ENCODE data around the gene EMB. TPM values are rescaled to one million over a fixed set of nuclear protein-coding genes. Genes with fewer than 3 reads are reported as not detected.

The EMB gene
- total and polyA plus RNA-seq, 2 of the 8 experiments (the other 6 are each of a cell fraction or from before 2014, with no cell fraction given) = 29.3 to 48.4 TPM

- H2BK15ac ChIP-seq (ENCODE audit: low read length) = no peak overlapping the region
- H3K4me1 ChIP-seq (replicated peaks in 1 of 4; ENCODE audit: control insufficient read depth in 3 of 4, insufficient read depth in 4 of 4, low read length in 3 of 4) = no peaks in the 10 kb centered on the region
- no peak overlapping the region for H2BK20ac ChIP-seq (ENCODE audit: low read length)
- WGBS, 2 experiments (ENCODE audit: extremely low coverage in 1 of 2, insufficient coverage in 1 of 2, insufficient read length in 1 of 2, insufficient replicate concordance in 2 of 2, low coverage in 1 of 2, low lambda C conversion rate in 2 of 2, missing lambda C conversion rate in 1 of 2) = 100% methylated on average over 1 of the region's 1 CpG; no CpG with 5 or more reads in 1 of the 2 experiments
- no peaks in the 10 kb centered on the region for H3K36me3 ChIP-seq (ENCODE audit: control insufficient read depth in 2 of 4, insufficient read depth in 4 of 4, low read length in 3 of 4)
- no peaks in the 10 kb centered on the region for H3K27me3 ChIP-seq (replicated peaks in 1 of 4; ENCODE audit: control insufficient read depth in 3 of 4, extremely low read depth in 1 of 4, insufficient read depth in 3 of 4, low read length in 3 of 4)
- no peak overlapping the region for H3K27ac ChIP-seq (ENCODE audit: low read depth, low read length)
- H3K23ac ChIP-seq (ENCODE audit: insufficient read length) = no peak overlapping the region
- H3K4me2 ChIP-seq (ENCODE audit: insufficient read depth in 1 of 2, low read depth in 2 of 2, low read length in 2 of 2) = no peak overlapping the region
- no peak for DNase-seq (ENCODE audit: low read depth in 1 of 2, low spot score in 2 of 2)
- H3K56ac ChIP-seq (replicated peaks; ENCODE audit: insufficient read length, low read depth, low read length) = no peak overlapping the region
- no peak overlapping the region for H3K14ac ChIP-seq (ENCODE audit: insufficient read length)
- H2BK12ac ChIP-seq (ENCODE audit: low read depth, low read length) = no peak overlapping the region
- TF ChIP-seq PHF8 (conservative IDR thresholded peaks at IDR 0.05; ENCODE audit: low read depth, low read length) (no peak), SP2 (IDR thresholded peaks at IDR 0.05; ENCODE audit: low read length) (no peak), CREB1 (IDR thresholded peaks at IDR 0.05) (no peak), EP300 (IDR thresholded peaks at IDR 0.05; ENCODE audit: borderline replicate concordance in 1 of 2, low read depth in 2 of 2, low read length in 2 of 2) (no peak), NANOG (IDR thresholded peaks at IDR 0.05; ENCODE audit: insufficient read depth, low read depth, low read length, poor library complexity, severe bottlenecking) (no peak), JUN (IDR thresholded peaks at IDR 0.05; ENCODE audit: low read depth, low read length) (no peak), RFX5 (IDR thresholded peaks at IDR 0.05; ENCODE audit: borderline replicate concordance, low read depth, low read length) (no peak), SUZ12 (IDR thresholded peaks at IDR 0.05; ENCODE audit: low read length) (no peak)
- no peak overlapping the region for H3K4ac ChIP-seq (replicated peaks; ENCODE audit: insufficient read length, low read depth, low read length)
- H3K18ac ChIP-seq (ENCODE audit: extremely low read depth, low read length) = no peak overlapping the region
- POLR2A ChIA-PET (ENCODE audit: partially characterized antibody) = interaction anchor here (1.8 kb wide), 1 partner anchor 23 kb away, joined by 5 read pairs; the partner anchor contains the start of gene EMB
- no peaks in the 10 kb centered on the region for H3K79me1 ChIP-seq (ENCODE audit: low read depth, low read length)
- H2BK5ac ChIP-seq (ENCODE audit: low read depth, low read length) = no peak overlapping the region
- H3K9me3 ChIP-seq (ENCODE audit: insufficient read depth in 2 of 2, low read depth in 1 of 2, low read length in 1 of 2) = peaks cover 3 to 13% of the 10 kb centered on the region in 2 experiments; a peak in 1 of 4 replicates
- H4K5ac ChIP-seq (ENCODE audit: insufficient read length, low read depth, low read length) = no peak overlapping the region
- H4K20me1 ChIP-seq (replicated peaks in 1 of 2; ENCODE audit: control insufficient read depth in 1 of 2, insufficient read depth in 2 of 2, low read length in 2 of 2) = no peaks in the 10 kb centered on the region
- H4K91ac ChIP-seq (replicated peaks; ENCODE audit: insufficient read length, low read length) = no peak overlapping the region
- H4K8ac ChIP-seq (ENCODE audit: extremely low read depth, insufficient read depth, low read length) = no peak overlapping the region
- H2AK5ac ChIP-seq (ENCODE audit: low read depth, low read length) = no peak overlapping the region
- CTCF ChIA-PET (ENCODE audit: partially characterized antibody) = interaction anchor here (1.1 kb wide), 1 partner anchor 255 kb away, joined by 4 read pairs; no protein-coding TSS in a partner anchor
- H2AFZ ChIP-seq (ENCODE audit: low read length) = no peak overlapping the region
- H2BK120ac ChIP-seq (replicated peaks; ENCODE audit: low read depth, low read length) = no peak overlapping the region
- no peaks in the 10 kb centered on the region for H3K23me2 ChIP-seq (ENCODE audit: low read depth, low read length)
- H3K4me3 ChIP-seq (ENCODE audit: extremely low read depth in 1 of 4, insufficient read depth in 2 of 4, low read depth in 3 of 4, low read length in 4 of 4) = no peak overlapping the region
- H3K9ac ChIP-seq (replicated peaks in 1 of 4; ENCODE audit: extremely low read depth in 1 of 4, low read depth in 3 of 4, low read length in 3 of 4) = no peak overlapping the region
- H3K79me2 ChIP-seq (ENCODE audit: control insufficient read depth in 1 of 2, insufficient read depth in 2 of 2, low read length in 2 of 2) = no peaks in the 10 kb centered on the region
- no peak for FAIRE-seq
Observed at GRCh38 chr5:50463726-50464125, 22.6 kb upstream of the EMB start.

Measured in H1 (cell line).